GM23338 (cell line): ENCODE measurements around the gene WDR70. TPM values are rescaled to one million over a fixed set of nuclear protein-coding genes. Genes with fewer than 3 reads are reported as not detected.

Experiments
- ATAC-seq: fragments of 200-7000 bp; cut with Tn5 transposase; 3 replicates; pipeline ENCODE4 v1.9.1; 2020
- DNase-seq: peaks from one replicate; pipeline ENCODE4 v3.0.0-alpha.2; 2015; ENCODE audit warnings: low spot score
- H2AFZ ChIP-seq: fragments of 200-600 bp; sonication (generic); 2 replicates; pipeline ENCODE4 v1.8.0; 2016; ENCODE audit warnings: antibody characterized with exemption, mild to moderate bottlenecking, moderate library complexity
- H3F3A ChIP-seq: fragments of 200-600 bp; sonication (generic); replicated peaks from 2 replicates; pipeline ENCODE4 v1.8.0; 2017; ENCODE audit warnings: antibody characterized with exemption, mixed run types, low read depth
- H3K27ac ChIP-seq: fragments of 200-600 bp; sonication (generic); 2 replicates; pipeline ENCODE4 v1.6.1; 2016; ENCODE audit warnings: low read depth
- H3K27me3 ChIP-seq: fragments of 200-600 bp; sonication (generic); 2 replicates; pipeline ENCODE4 v1.8.0; 2016; ENCODE audit warnings: mild to moderate bottlenecking, mixed run types, moderate library complexity; ENCODE audit not compliant: insufficient read depth
- H3K36me3 ChIP-seq: fragments of 200-600 bp; sonication (generic); 2 replicates; pipeline ENCODE4 v1.8.0; 2016; ENCODE audit warnings: mild to moderate bottlenecking; ENCODE audit not compliant: insufficient read depth
- H3K4me1 ChIP-seq: fragments of 200-600 bp; sonication (generic); 2 replicates; pipeline ENCODE4 v1.8.0; 2016; ENCODE audit warnings: mild to moderate bottlenecking, moderate library complexity; ENCODE audit not compliant: insufficient read depth
- H3K4me2 ChIP-seq: fragments of 200-600 bp; sonication (generic); 2 replicates; pipeline ENCODE4 v1.7.1; 2017; ENCODE audit warnings: mixed run types
- H3K4me3 ChIP-seq: fragments of 200-600 bp; sonication (generic); 2 replicates; pipeline ENCODE4 v1.6.1; 2016; ENCODE audit warnings: mixed run types
- H3K79me2 ChIP-seq: fragments of 200-600 bp; sonication (generic); replicated peaks from 2 replicates; pipeline ENCODE4 v1.8.0; 2017; ENCODE audit warnings: mild to moderate bottlenecking; ENCODE audit not compliant: insufficient read depth
- H3K9me2 ChIP-seq: fragments of 200-600 bp; sonication (generic); 2 replicates; pipeline ENCODE4 v1.8.0; 2017; ENCODE audit not compliant: insufficient read depth
- H4K20me1 ChIP-seq: fragments of 200-600 bp; sonication (generic); replicated peaks from 2 replicates; pipeline ENCODE4 v1.8.0; 2017; ENCODE audit warnings: mild to moderate bottlenecking; ENCODE audit not compliant: insufficient read depth
- H3K27ac Mint-ChIP-seq: 2 replicates; pipeline ENCODE4 v1.8.0; 2020; ENCODE audit warnings: inconsistent platforms, mild to moderate bottlenecking, moderate library complexity, mixed read lengths
- H3K27me3 Mint-ChIP-seq: 3 replicates; pipeline ENCODE4 v1.8.0; 2022; ENCODE audit warnings: low read depth, mild to moderate bottlenecking, moderate library complexity, mixed read lengths, inconsistent platforms; ENCODE audit not compliant: insufficient read depth, poor library complexity
- H3K36me3 Mint-ChIP-seq: 3 replicates; pipeline ENCODE4 v1.8.0; 2021; ENCODE audit warnings: low read depth, mild to moderate bottlenecking, inconsistent platforms, moderate library complexity, mixed read lengths
- H3K4me1 Mint-ChIP-seq: 3 replicates; pipeline ENCODE4 v1.8.0; 2020; ENCODE audit warnings: mild to moderate bottlenecking, inconsistent platforms, mixed read lengths
- H3K4me3 Mint-ChIP-seq: 3 replicates; pipeline ENCODE4 v1.8.0; 2021; ENCODE audit warnings: moderate library complexity, mild to moderate bottlenecking, inconsistent platforms, mixed read lengths
- H3K9me3 Mint-ChIP-seq: 3 replicates; pipeline ENCODE4 v1.8.0; 2020; ENCODE audit warnings: moderate library complexity, mild to moderate bottlenecking, inconsistent platforms, mixed read lengths
- CREB1 ChIP-seq: fragments of 250-450 bp; sonication (Bioruptor Pico); IDR thresholded peaks from 2 replicates; pipeline ENCODE4 v1.5.0; 2020; ENCODE audit warnings: low read depth, mild to moderate bottlenecking, moderate library complexity
- EZH2 ChIP-seq: fragments of 200-600 bp; sonication (generic); IDR thresholded peaks from one replicate; pipeline ENCODE4 v1.8.0; 2017; ENCODE audit warnings: antibody characterized with exemption, mild to moderate bottlenecking, low read depth; ENCODE audit not compliant: unreplicated experiment
- EZH2phosphoT487 ChIP-seq: fragments of 200-600 bp; sonication (generic); IDR thresholded peaks from one replicate; pipeline ENCODE4 v1.8.1; 2018; ENCODE audit warnings: antibody characterized with exemption; ENCODE audit not compliant: unreplicated experiment
- JUNB ChIP-seq: IDR thresholded peaks from one replicate; pipeline ENCODE4 v1.6.1; 2016; ENCODE audit warnings: antibody characterized with exemption; ENCODE audit not compliant: unreplicated experiment
- NANOG ChIP-seq: IDR thresholded peaks from 2 replicates; pipeline ENCODE4 v1.6.1; 2016; ENCODE audit warnings: antibody characterized with exemption, borderline replicate concordance
- POLR2AphosphoS5 ChIP-seq: IDR thresholded peaks from 2 replicates; pipeline ENCODE4 v1.6.1; 2016; ENCODE audit warnings: antibody characterized with exemption, low read depth
- STAT1 ChIP-seq: IDR thresholded peaks from one replicate; pipeline ENCODE4 v1.6.1; 2016; ENCODE audit warnings: antibody characterized with exemption; ENCODE audit not compliant: unreplicated experiment
- ZNF114 ChIP-seq: fragments of 250-450 bp; sonication (Bioruptor Pico); IDR thresholded peaks from 2 replicates; pipeline ENCODE4 v1.5.0; 2020; ENCODE audit warnings: mild to moderate bottlenecking, moderate library complexity
- ZNF331 ChIP-seq: fragments of 250-450 bp; sonication (Bioruptor Pico); IDR thresholded peaks from 2 replicates; pipeline ENCODE4 v1.5.0; 2020; ENCODE audit warnings: low read depth, mild to moderate bottlenecking, moderate library complexity
- polyA plus RNA-seq: library from polyadenylated mRNA; unstranded; fragments of >200 nt; fragmentation: Nextera tagmentation; extraction: Ambion mirVana; gene quantifications from 2 replicates; pipeline ENCODE4 v1.2.1, GENCODE V29; 2016
- total RNA-seq: library from RNA; depleted of rRNA; stranded (reverse); fragments of >200 nt; shearing (Covaris generic); gene quantifications from 2 replicates; pipeline ENCODE4 v1.2.3, GENCODE V29; 2014
- TF ChIP-seq, protein P1 (sequence below): fragments of 250-450 bp; sonication (Bioruptor Pico); IDR thresholded peaks from 2 replicates; pipeline ENCODE4 v1.5.0; 2020; ENCODE audit warnings: mild to moderate bottlenecking, moderate library complexity
- TF ChIP-seq, protein P2 (sequence below), 2 experiments: fragments of 200-600 bp in 1 of 2; sonication (generic) in 1 of 2; conservative IDR thresholded peaks; 2 replicates each; pipeline versions ENCODE4 v1.5.1 to v1.6.1; 2016 to 2017; ENCODE audit warnings: antibody characterized with exemption in 2 of 2, low read depth in 2 of 2, mild to moderate bottlenecking in 2 of 2, moderate library complexity in 1 of 2
- TF ChIP-seq, protein P3 (sequence below): IDR thresholded peaks from one replicate; pipeline ENCODE4 v1.6.1; 2018; ENCODE audit warnings: antibody characterized with exemption; ENCODE audit not compliant: unreplicated experiment
- TF ChIP-seq, protein P4 (sequence below): IDR thresholded peaks from 2 replicates; pipeline ENCODE4 v1.6.1; 2016; ENCODE audit warnings: antibody characterized with exemption

WDR70 gene
- total and polyA plus RNA-seq, 2 experiments from 2014 or later = 34.9 to 86.7 TPM

GRCh38 chr5:37554405-37554739 is 175.3 kb downstream of the WDR70 start:
- H3K27me3 Mint-ChIP-seq = no peaks in the 10 kb centered on the region

More at GRCh38 chr5:37554405-37554739, 175.3 kb downstream of the WDR70 start:
- Histone ChIP-seq H3K27ac (no peak overlapping the region), H3K4me2 (no peak overlapping the region), H3K79me2 (no peaks in the 10 kb centered on the region), H3K27me3 (no peaks in the 10 kb centered on the region), H3K4me3 (no peak overlapping the region), H3F3A (no peaks in the 10 kb centered on the region), H3K9me2 (no peaks in the 10 kb centered on the region), H3K36me3 (no peaks in the 10 kb centered on the region), H2AFZ (no peak overlapping the region), H4K20me1 (no peaks in the 10 kb centered on the region), H3K4me1 (no peaks in the 10 kb centered on the region)
- TF ChIP-seq EZH2 = no peak
- TF ChIP-seq, protein P1, sequence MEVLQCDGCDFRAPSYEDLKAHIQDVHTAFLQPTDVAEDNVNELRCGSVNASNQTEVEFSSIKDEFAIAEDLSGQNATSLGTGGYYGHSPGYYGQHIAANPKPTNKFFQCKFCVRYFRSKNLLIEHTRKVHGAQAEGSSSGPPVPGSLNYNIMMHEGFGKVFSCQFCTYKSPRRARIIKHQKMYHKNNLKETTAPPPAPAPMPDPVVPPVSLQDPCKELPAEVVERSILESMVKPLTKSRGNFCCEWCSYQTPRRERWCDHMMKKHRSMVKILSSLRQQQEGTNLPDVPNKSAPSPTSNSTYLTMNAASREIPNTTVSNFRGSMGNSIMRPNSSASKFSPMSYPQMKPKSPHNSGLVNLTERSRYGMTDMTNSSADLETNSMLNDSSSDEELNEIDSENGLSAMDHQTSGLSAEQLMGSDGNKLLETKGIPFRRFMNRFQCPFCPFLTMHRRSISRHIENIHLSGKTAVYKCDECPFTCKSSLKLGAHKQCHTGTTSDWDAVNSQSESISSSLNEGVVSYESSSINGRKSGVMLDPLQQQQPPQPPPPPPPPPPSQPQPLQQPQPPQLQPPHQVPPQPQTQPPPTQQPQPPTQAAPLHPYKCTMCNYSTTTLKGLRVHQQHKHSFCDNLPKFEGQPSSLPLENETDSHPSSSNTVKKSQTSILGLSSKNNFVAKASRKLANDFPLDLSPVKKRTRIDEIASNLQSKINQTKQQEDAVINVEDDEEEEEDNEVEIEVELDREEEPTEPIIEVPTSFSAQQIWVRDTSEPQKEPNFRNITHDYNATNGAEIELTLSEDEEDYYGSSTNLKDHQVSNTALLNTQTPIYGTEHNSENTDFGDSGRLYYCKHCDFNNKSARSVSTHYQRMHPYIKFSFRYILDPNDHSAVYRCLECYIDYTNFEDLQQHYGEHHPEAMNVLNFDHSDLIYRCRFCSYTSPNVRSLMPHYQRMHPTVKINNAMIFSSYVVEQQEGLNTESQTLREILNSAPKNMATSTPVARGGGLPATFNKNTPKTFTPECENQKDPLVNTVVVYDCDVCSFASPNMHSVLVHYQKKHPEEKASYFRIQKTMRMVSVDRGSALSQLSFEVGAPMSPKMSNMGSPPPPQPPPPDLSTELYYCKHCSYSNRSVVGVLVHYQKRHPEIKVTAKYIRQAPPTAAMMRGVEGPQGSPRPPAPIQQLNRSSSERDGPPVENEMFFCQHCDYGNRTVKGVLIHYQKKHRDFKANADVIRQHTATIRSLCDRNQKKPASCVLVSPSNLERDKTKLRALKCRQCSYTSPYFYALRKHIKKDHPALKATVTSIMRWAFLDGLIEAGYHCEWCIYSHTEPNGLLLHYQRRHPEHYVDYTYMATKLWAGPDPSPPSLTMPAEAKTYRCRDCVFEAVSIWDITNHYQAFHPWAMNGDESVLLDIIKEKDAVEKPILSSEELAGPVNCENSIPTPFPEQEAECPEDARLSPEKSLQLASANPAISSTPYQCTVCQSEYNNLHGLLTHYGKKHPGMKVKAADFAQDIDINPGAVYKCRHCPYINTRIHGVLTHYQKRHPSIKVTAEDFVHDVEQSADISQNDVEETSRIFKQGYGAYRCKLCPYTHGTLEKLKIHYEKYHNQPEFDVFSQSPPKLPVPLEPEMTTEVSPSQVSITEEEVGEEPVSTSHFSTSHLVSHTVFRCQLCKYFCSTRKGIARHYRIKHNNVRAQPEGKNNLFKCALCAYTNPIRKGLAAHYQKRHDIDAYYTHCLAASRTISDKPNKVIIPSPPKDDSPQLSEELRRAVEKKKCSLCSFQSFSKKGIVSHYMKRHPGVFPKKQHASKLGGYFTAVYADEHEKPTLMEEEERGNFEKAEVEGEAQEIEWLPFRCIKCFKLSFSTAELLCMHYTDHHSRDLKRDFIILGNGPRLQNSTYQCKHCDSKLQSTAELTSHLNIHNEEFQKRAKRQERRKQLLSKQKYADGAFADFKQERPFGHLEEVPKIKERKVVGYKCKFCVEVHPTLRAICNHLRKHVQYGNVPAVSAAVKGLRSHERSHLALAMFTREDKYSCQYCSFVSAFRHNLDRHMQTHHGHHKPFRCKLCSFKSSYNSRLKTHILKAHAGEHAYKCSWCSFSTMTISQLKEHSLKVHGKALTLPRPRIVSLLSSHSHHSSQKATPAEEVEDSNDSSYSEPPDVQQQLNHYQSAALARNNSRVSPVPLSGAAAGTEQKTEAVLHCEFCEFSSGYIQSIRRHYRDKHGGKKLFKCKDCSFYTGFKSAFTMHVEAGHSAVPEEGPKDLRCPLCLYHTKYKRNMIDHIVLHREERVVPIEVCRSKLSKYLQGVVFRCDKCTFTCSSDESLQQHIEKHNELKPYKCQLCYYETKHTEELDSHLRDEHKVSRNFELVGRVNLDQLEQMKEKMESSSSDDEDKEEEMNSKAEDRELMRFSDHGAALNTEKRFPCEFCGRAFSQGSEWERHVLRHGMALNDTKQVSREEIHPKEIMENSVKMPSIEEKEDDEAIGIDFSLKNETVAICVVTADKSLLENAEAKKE (CRISPR knock-in tag) = no peak
- TF ChIP-seq JUNB = no peak
- no peak for TF ChIP-seq CREB1 (CRISPR knock-in tag)
- TF ChIP-seq, protein P2, sequence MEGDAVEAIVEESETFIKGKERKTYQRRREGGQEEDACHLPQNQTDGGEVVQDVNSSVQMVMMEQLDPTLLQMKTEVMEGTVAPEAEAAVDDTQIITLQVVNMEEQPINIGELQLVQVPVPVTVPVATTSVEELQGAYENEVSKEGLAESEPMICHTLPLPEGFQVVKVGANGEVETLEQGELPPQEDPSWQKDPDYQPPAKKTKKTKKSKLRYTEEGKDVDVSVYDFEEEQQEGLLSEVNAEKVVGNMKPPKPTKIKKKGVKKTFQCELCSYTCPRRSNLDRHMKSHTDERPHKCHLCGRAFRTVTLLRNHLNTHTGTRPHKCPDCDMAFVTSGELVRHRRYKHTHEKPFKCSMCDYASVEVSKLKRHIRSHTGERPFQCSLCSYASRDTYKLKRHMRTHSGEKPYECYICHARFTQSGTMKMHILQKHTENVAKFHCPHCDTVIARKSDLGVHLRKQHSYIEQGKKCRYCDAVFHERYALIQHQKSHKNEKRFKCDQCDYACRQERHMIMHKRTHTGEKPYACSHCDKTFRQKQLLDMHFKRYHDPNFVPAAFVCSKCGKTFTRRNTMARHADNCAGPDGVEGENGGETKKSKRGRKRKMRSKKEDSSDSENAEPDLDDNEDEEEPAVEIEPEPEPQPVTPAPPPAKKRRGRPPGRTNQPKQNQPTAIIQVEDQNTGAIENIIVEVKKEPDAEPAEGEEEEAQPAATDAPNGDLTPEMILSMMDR (conservative IDR thresholded peaks at IDR 0.05; ENCODE audit: low read depth in 2 of 2) = no peak
- no peak for TF ChIP-seq ZNF114 (CRISPR knock-in tag)
- TF ChIP-seq NANOG = no peak
- TF ChIP-seq, protein P3, sequence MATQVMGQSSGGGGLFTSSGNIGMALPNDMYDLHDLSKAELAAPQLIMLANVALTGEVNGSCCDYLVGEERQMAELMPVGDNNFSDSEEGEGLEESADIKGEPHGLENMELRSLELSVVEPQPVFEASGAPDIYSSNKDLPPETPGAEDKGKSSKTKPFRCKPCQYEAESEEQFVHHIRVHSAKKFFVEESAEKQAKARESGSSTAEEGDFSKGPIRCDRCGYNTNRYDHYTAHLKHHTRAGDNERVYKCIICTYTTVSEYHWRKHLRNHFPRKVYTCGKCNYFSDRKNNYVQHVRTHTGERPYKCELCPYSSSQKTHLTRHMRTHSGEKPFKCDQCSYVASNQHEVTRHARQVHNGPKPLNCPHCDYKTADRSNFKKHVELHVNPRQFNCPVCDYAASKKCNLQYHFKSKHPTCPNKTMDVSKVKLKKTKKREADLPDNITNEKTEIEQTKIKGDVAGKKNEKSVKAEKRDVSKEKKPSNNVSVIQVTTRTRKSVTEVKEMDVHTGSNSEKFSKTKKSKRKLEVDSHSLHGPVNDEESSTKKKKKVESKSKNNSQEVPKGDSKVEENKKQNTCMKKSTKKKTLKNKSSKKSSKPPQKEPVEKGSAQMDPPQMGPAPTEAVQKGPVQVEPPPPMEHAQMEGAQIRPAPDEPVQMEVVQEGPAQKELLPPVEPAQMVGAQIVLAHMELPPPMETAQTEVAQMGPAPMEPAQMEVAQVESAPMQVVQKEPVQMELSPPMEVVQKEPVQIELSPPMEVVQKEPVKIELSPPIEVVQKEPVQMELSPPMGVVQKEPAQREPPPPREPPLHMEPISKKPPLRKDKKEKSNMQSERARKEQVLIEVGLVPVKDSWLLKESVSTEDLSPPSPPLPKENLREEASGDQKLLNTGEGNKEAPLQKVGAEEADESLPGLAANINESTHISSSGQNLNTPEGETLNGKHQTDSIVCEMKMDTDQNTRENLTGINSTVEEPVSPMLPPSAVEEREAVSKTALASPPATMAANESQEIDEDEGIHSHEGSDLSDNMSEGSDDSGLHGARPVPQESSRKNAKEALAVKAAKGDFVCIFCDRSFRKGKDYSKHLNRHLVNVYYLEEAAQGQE = no peak
- TF ChIP-seq POLR2AphosphoS5 = no peak
- no peak for TF ChIP-seq STAT1
- no peak for TF ChIP-seq EZH2phosphoT487
- no peak for TF ChIP-seq ZNF331 (CRISPR knock-in tag)
- TF ChIP-seq, protein P4, sequence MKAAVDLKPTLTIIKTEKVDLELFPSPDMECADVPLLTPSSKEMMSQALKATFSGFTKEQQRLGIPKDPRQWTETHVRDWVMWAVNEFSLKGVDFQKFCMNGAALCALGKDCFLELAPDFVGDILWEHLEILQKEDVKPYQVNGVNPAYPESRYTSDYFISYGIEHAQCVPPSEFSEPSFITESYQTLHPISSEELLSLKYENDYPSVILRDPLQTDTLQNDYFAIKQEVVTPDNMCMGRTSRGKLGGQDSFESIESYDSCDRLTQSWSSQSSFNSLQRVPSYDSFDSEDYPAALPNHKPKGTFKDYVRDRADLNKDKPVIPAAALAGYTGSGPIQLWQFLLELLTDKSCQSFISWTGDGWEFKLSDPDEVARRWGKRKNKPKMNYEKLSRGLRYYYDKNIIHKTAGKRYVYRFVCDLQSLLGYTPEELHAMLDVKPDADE = no peak
- Mint-ChIP-seq H3K4me1 (peaks cover 12% of the 10 kb centered on the region), H3K27ac (0 out of 2 replicates have a peak overlapping the region, but pooled peaks have one; percentile 36), H3K4me3 (no peak overlapping the region), H3K9me3 (no peaks in the 10 kb centered on the region), H3K36me3 (no peaks in the 10 kb centered on the region)
- ATAC-seq (no peak), DNase-seq (no peak)
